ENCODE data around the gene PSMB3.
A peak's percentile ranks its signal among the peaks of the same experiment; 100 is the strongest.

PSMB3 gene

DNA sequence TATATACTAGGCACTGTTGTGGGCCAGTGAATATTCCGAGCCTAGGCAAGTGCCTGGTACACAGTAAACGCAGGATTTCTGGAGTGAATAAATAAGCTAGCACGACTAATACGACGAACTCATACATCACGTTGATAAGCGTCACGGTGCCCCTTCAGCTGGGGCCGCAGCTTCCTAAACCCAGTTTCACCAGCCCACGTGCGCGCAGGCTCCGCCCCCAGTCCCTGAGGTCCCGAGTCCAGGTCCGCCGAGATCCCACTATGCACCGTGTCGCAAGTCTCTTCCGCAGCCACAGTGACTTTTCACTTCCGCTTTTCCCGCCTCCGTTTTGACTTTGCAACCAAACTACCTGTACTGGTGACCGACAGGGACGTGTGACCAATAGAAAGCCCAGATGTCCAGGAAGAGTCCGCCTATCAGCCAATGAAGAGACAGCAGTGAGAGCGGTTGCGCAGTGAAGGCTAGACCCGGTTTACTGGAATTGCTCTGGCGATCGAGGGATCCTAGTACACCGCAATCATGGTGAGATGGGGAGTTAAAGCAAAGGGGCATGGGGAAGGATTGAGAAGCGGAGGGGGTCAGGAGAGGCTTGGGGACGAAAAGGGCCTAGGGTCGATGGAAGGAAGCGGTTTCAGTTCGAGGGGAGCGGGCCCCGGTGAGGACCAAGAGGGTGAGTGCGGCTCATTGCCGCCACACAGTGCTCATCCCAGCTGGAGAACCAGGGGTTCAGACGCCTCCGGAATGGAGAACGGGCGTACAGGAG is at the start of gene PSMB3 (continued):
- TF ChIP-seq, protein P1, sequence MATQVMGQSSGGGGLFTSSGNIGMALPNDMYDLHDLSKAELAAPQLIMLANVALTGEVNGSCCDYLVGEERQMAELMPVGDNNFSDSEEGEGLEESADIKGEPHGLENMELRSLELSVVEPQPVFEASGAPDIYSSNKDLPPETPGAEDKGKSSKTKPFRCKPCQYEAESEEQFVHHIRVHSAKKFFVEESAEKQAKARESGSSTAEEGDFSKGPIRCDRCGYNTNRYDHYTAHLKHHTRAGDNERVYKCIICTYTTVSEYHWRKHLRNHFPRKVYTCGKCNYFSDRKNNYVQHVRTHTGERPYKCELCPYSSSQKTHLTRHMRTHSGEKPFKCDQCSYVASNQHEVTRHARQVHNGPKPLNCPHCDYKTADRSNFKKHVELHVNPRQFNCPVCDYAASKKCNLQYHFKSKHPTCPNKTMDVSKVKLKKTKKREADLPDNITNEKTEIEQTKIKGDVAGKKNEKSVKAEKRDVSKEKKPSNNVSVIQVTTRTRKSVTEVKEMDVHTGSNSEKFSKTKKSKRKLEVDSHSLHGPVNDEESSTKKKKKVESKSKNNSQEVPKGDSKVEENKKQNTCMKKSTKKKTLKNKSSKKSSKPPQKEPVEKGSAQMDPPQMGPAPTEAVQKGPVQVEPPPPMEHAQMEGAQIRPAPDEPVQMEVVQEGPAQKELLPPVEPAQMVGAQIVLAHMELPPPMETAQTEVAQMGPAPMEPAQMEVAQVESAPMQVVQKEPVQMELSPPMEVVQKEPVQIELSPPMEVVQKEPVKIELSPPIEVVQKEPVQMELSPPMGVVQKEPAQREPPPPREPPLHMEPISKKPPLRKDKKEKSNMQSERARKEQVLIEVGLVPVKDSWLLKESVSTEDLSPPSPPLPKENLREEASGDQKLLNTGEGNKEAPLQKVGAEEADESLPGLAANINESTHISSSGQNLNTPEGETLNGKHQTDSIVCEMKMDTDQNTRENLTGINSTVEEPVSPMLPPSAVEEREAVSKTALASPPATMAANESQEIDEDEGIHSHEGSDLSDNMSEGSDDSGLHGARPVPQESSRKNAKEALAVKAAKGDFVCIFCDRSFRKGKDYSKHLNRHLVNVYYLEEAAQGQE (tag by site-specific recombination; IDR thresholded peaks at IDR 0.05), result 0 out of 2 replicates have a peak, but pooled peaks have one; percentile 11
- peak; percentile 54; the same call in 1 of the 2 replicates for TF ChIP-seq ZBTB20 (tag by site-specific recombination; IDR thresholded peaks at IDR 0.05)
- TF ChIP-seq, protein P2, sequence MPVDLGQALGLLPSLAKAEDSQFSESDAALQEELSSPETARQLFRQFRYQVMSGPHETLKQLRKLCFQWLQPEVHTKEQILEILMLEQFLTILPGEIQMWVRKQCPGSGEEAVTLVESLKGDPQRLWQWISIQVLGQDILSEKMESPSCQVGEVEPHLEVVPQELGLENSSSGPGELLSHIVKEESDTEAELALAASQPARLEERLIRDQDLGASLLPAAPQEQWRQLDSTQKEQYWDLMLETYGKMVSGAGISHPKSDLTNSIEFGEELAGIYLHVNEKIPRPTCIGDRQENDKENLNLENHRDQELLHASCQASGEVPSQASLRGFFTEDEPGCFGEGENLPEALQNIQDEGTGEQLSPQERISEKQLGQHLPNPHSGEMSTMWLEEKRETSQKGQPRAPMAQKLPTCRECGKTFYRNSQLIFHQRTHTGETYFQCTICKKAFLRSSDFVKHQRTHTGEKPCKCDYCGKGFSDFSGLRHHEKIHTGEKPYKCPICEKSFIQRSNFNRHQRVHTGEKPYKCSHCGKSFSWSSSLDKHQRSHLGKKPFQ (tag by site-specific recombination; IDR thresholded peaks at IDR 0.05), result no peak; the same call in 1 of the 2 replicates
- TF ChIP-seq ZNF514 (tag by site-specific recombination; IDR thresholded peaks at IDR 0.05), result no peak
- TF ChIP-seq ZNF658 (tag by site-specific recombination; IDR thresholded peaks at IDR 0.05), result no peak
- peak; percentile 9; the same call in 1 of the 2 replicates for TF ChIP-seq OSR2 (tag by site-specific recombination; IDR thresholded peaks at IDR 0.05)
- 0 out of 2 replicates have a peak, but pooled peaks have one; percentile 27 for TF ChIP-seq YY2 (tag by site-specific recombination; IDR thresholded peaks at IDR 0.05)
- TF ChIP-seq ZNF404 (tag by site-specific recombination; IDR thresholded peaks at IDR 0.05), result no peak
- TF ChIP-seq MYNN (tag by site-specific recombination; IDR thresholded peaks at IDR 0.05; ENCODE audit: borderline replicate concordance), result no peak
- TF ChIP-seq ZNF433 (tag by site-specific recombination; IDR thresholded peaks at IDR 0.05; ENCODE audit: low read depth), result no peak
- peak; percentile 94 for TF ChIP-seq ZFHX2 (tag by site-specific recombination; conservative IDR thresholded peaks at IDR 0.05)
- no peak for TF ChIP-seq ZFP41 (tag by site-specific recombination; IDR thresholded peaks at IDR 0.05; ENCODE audit: borderline replicate concordance)
- TF ChIP-seq, protein P3, sequence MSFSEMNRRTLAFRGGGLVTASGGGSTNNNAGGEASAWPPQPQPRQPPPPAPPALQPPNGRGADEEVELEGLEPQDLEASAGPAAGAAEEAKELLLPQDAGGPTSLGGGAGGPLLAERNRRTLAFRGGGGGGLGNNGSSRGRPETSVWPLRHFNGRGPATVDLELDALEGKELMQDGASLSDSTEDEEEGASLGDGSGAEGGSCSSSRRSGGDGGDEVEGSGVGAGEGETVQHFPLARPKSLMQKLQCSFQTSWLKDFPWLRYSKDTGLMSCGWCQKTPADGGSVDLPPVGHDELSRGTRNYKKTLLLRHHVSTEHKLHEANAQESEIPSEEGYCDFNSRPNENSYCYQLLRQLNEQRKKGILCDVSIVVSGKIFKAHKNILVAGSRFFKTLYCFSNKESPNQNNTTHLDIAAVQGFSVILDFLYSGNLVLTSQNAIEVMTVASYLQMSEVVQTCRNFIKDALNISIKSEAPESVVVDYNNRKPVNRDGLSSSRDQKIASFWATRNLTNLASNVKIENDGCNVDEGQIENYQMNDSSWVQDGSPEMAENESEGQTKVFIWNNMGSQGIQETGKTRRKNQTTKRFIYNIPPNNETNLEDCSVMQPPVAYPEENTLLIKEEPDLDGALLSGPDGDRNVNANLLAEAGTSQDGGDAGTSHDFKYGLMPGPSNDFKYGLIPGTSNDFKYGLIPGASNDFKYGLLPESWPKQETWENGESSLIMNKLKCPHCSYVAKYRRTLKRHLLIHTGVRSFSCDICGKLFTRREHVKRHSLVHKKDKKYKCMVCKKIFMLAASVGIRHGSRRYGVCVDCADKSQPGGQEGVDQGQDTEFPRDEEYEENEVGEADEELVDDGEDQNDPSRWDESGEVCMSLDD (tag by site-specific recombination; IDR thresholded peaks at IDR 0.05), result peak; percentile 66; the same call in 1 of the 2 replicates
- TF ChIP-seq, protein P4, sequence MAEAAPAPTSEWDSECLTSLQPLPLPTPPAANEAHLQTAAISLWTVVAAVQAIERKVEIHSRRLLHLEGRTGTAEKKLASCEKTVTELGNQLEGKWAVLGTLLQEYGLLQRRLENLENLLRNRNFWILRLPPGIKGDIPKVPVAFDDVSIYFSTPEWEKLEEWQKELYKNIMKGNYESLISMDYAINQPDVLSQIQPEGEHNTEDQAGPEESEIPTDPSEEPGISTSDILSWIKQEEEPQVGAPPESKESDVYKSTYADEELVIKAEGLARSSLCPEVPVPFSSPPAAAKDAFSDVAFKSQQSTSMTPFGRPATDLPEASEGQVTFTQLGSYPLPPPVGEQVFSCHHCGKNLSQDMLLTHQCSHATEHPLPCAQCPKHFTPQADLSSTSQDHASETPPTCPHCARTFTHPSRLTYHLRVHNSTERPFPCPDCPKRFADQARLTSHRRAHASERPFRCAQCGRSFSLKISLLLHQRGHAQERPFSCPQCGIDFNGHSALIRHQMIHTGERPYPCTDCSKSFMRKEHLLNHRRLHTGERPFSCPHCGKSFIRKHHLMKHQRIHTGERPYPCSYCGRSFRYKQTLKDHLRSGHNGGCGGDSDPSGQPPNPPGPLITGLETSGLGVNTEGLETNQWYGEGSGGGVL (tag by site-specific recombination; IDR thresholded peaks at IDR 0.05), result peak; percentile 19; the same call in 1 of the 2 replicates
- TF ChIP-seq, protein P5, sequence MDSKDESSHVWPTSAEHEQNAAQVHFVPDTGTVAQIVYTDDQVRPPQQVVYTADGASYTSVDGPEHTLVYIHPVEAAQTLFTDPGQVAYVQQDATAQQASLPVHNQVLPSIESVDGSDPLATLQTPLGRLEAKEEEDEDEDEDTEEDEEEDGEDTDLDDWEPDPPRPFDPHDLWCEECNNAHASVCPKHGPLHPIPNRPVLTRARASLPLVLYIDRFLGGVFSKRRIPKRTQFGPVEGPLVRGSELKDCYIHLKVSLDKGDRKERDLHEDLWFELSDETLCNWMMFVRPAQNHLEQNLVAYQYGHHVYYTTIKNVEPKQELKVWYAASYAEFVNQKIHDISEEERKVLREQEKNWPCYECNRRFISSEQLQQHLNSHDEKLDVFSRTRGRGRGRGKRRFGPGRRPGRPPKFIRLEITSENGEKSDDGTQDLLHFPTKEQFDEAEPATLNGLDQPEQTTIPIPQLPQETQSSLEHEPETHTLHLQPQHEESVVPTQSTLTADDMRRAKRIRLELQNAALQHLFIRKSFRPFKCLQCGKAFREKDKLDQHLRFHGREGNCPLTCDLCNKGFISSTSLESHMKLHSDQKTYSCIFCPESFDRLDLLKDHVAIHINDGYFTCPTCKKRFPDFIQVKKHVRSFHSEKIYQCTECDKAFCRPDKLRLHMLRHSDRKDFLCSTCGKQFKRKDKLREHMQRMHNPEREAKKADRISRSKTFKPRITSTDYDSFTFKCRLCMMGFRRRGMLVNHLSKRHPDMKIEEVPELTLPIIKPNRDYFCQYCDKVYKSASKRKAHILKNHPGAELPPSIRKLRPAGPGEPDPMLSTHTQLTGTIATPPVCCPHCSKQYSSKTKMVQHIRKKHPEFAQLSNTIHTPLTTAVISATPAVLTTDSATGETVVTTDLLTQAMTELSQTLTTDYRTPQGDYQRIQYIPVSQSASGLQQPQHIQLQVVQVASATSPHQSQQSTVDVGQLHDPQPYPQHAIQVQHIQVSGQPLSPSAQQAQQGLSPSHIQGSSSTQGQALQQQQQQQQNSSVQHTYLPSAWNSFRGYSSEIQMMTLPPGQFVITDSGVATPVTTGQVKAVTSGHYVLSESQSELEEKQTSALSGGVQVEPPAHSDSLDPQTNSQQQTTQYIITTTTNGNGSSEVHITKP (tag by site-specific recombination; IDR thresholded peaks at IDR 0.05), result peak; percentile 13; the same call in 1 of the 2 replicates
- TF ChIP-seq PRDM1 (tag by site-specific recombination; IDR thresholded peaks at IDR 0.05), result peak; percentile 83
- peak; percentile 83 for TF ChIP-seq EGR2 (tag by site-specific recombination; IDR thresholded peaks at IDR 0.05; ENCODE audit: low read depth)
- TF ChIP-seq, protein P6, sequence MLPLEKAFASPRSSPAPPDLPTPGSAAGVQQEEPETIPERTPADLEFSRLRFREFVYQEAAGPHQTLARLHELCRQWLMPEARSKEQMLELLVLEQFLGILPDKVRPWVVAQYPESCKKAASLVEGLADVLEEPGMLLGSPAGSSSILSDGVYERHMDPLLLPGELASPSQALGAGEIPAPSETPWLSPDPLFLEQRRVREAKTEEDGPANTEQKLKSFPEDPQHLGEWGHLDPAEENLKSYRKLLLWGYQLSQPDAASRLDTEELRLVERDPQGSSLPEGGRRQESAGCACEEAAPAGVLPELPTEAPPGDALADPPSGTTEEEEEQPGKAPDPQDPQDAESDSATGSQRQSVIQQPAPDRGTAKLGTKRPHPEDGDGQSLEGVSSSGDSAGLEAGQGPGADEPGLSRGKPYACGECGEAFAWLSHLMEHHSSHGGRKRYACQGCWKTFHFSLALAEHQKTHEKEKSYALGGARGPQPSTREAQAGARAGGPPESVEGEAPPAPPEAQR (tag by site-specific recombination; IDR thresholded peaks at IDR 0.05), result no peak; the same call in 1 of the 2 replicates
- TF ChIP-seq, protein P7, sequence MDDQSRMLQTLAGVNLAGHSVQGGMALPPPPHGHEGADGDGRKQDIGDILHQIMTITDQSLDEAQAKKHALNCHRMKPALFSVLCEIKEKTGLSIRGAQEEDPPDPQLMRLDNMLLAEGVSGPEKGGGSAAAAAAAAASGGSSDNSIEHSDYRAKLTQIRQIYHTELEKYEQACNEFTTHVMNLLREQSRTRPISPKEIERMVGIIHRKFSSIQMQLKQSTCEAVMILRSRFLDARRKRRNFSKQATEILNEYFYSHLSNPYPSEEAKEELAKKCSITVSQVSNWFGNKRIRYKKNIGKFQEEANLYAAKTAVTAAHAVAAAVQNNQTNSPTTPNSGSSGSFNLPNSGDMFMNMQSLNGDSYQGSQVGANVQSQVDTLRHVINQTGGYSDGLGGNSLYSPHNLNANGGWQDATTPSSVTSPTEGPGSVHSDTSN (CRISPR knock-in tag; IDR thresholded peaks at IDR 0.05), result peak; percentile 97
- 0 out of 2 replicates have a peak, but pooled peaks have one; percentile 38 for TF ChIP-seq ZNF10 (tag by site-specific recombination; IDR thresholded peaks at IDR 0.05)
- TF ChIP-seq ZNF623 (tag by site-specific recombination; IDR thresholded peaks at IDR 0.05), result peak; percentile 55

Measured in HEK293 (cell line).